WTC11 (cell line): Measurements from ENCODE around the gene GRAMD1C. TPM values are rescaled to one million over a fixed set of nuclear protein-coding genes. Genes with fewer than 3 reads are reported as not detected.

Experiments
- ATAC-seq: fragments of 200-7000 bp; cut with Tn5 transposase; 2 replicates; pipeline ENCODE4 v1.10.0; 2021; ENCODE audit warnings: mild to moderate bottlenecking, moderate library complexity
- CTCF ChIA-PET: fragments of 300-600 bp; sonication (Branson Sonifier 250); formaldehyde crosslinking; loops from one replicate; lab custom pipeline; 2021; ENCODE audit warnings: antibody characterized with exemption; lab: Charles Lee
- POLR2A ChIA-PET: fragments of 350-600 bp; sonication (Branson Sonifier 250); formaldehyde crosslinking; loops from one replicate; lab custom pipeline; 2021; ENCODE audit warnings: antibody characterized with exemption; lab: Charles Lee
- DNase-seq: peaks from one replicate; pipeline ENCODE4 v3.0.0; 2021; ENCODE audit warnings: low spot score
- H3K27ac Mint-ChIP-seq: 2 replicates; pipeline ENCODE4 v1.8.0; 2021; ENCODE audit warnings: mixed read lengths
- H3K27me3 Mint-ChIP-seq: 2 replicates; pipeline ENCODE4 v1.8.0; 2021; ENCODE audit warnings: low read depth, mild to moderate bottlenecking, moderate library complexity, mixed read lengths
- H3K36me3 Mint-ChIP-seq: 2 replicates; pipeline ENCODE4 v1.8.0; 2021; ENCODE audit warnings: mixed read lengths
- H3K4me1 Mint-ChIP-seq: 2 replicates; pipeline ENCODE4 v1.8.0; 2022; ENCODE audit warnings: mixed read lengths
- H3K4me3 Mint-ChIP-seq: 2 replicates; pipeline ENCODE4 v1.8.0; 2021; ENCODE audit warnings: mild to moderate bottlenecking, moderate library complexity, mixed read lengths
- H3K9me3 Mint-ChIP-seq: 2 replicates; pipeline ENCODE4 v1.8.0; 2021; ENCODE audit warnings: mixed read lengths
- CREB1 ChIP-seq: sonication (generic); formaldehyde crosslinking; IDR thresholded peaks from 2 replicates; pipeline ENCODE4 v1.8.0; 2023; ENCODE audit warnings: mild to moderate bottlenecking, missing genetic modification reagents
- EMX1 ChIP-seq: fragments of 250-450 bp; sonication (Bioruptor Pico); IDR thresholded peaks from 2 replicates; pipeline ENCODE4 v1.8.0; 2021; ENCODE audit warnings: mild to moderate bottlenecking
- HMGA2 ChIP-seq: fragments of 250-450 bp; sonication (Bioruptor Pico); IDR thresholded peaks from 2 replicates; pipeline ENCODE4 v1.4.0; 2021; ENCODE audit warnings: mild to moderate bottlenecking, moderate library complexity
- NFATC4 ChIP-seq: fragments of 250-450 bp; sonication (Bioruptor Pico); IDR thresholded peaks from 2 replicates; pipeline ENCODE4 v1.9.0; 2021; ENCODE audit warnings: mild to moderate bottlenecking
- NFE2L1 ChIP-seq: sonication (generic); formaldehyde crosslinking; IDR thresholded peaks from 2 replicates; pipeline ENCODE4 v1.8.1; 2023; ENCODE audit warnings: missing genetic modification reagents
- NR3C1 ChIP-seq: sonication (generic); formaldehyde crosslinking; conservative IDR thresholded peaks from 2 replicates; pipeline ENCODE4 v1.8.1; 2023; ENCODE audit warnings: low read depth, mild to moderate bottlenecking, missing genetic modification reagents
- OVOL2 ChIP-seq: fragments of 250-450 bp; sonication (Bioruptor Pico); IDR thresholded peaks from 2 replicates; pipeline ENCODE4 v1.9.0; 2021; ENCODE audit warnings: mild to moderate bottlenecking, borderline replicate concordance
- RELA ChIP-seq: sonication (generic); formaldehyde crosslinking; IDR thresholded peaks from 2 replicates; pipeline ENCODE4 v1.8.1; 2022; ENCODE audit warnings: missing genetic modification reagents, mild to moderate bottlenecking, borderline replicate concordance
- RORB ChIP-seq: fragments of 250-450 bp; sonication (Bioruptor Pico); IDR thresholded peaks from 2 replicates; pipeline ENCODE4 v1.9.0; 2021; ENCODE audit warnings: mild to moderate bottlenecking
- SMAD3 ChIP-seq: sonication (generic); formaldehyde crosslinking; IDR thresholded peaks from 2 replicates; pipeline ENCODE4 v1.8.0; 2022; ENCODE audit warnings: missing genetic modification reagents, mild to moderate bottlenecking, borderline replicate concordance
- TCF7 ChIP-seq: sonication (generic); formaldehyde crosslinking; IDR thresholded peaks from 2 replicates; pipeline ENCODE4 v1.8.0; 2022; ENCODE audit warnings: mild to moderate bottlenecking, low read depth, missing genetic modification reagents, moderate library complexity
- ZNF121 ChIP-seq: sonication (generic); formaldehyde crosslinking; IDR thresholded peaks from 2 replicates; pipeline ENCODE4 v1.8.0; 2023; ENCODE audit warnings: missing genetic modification reagents
- ZNF219 ChIP-seq: sonication (generic); formaldehyde crosslinking; IDR thresholded peaks from 2 replicates; pipeline ENCODE4 v1.8.0; 2023; ENCODE audit warnings: missing genetic modification reagents, mild to moderate bottlenecking, borderline replicate concordance
- ZNF317 ChIP-seq: sonication (generic); formaldehyde crosslinking; IDR thresholded peaks from 2 replicates; pipeline ENCODE4 v1.8.1; 2023; ENCODE audit warnings: low read depth, mild to moderate bottlenecking, moderate library complexity, missing genetic modification reagents, borderline replicate concordance
- ZNF416 ChIP-seq: fragments of 250-450 bp; sonication (Bioruptor Pico); IDR thresholded peaks from 2 replicates; pipeline ENCODE4 v1.9.0; 2021; ENCODE audit warnings: mild to moderate bottlenecking, inconsistent platforms
- ZNF671 ChIP-seq: fragments of 250-450 bp; sonication (Bioruptor Pico); IDR thresholded peaks from 2 replicates; pipeline ENCODE4 v1.8.0; 2021; ENCODE audit warnings: mild to moderate bottlenecking
- total RNA-seq: library from RNA; stranded (reverse); gene quantifications from 3 replicates; pipeline ENCODE4 v1.2.3, GENCODE V29; 2021
- TF ChIP-seq, protein P1 (sequence below): sonication (generic); formaldehyde crosslinking; IDR thresholded peaks from 2 replicates; pipeline ENCODE4 v1.8.0; 2023; ENCODE audit warnings: mild to moderate bottlenecking, missing genetic modification reagents
- TF ChIP-seq, protein P2 (sequence below): fragments of 250-450 bp; sonication (Bioruptor Pico); IDR thresholded peaks from 2 replicates; pipeline ENCODE4 v1.9.0; 2021; ENCODE audit warnings: mild to moderate bottlenecking
- TF ChIP-seq, protein P3 (sequence below): sonication (generic); formaldehyde crosslinking; IDR thresholded peaks from 2 replicates; pipeline ENCODE4 v1.8.1; 2022; ENCODE audit warnings: mild to moderate bottlenecking, moderate library complexity, missing genetic modification reagents
- TF ChIP-seq, protein P4 (sequence below): sonication (generic); formaldehyde crosslinking; IDR thresholded peaks from 2 replicates; pipeline ENCODE4 v1.8.0; 2022; ENCODE audit warnings: mild to moderate bottlenecking, missing genetic modification reagents
- TF ChIP-seq, protein P5 (sequence below): sonication (generic); formaldehyde crosslinking; IDR thresholded peaks from 2 replicates; pipeline ENCODE4 v1.8.1; 2022; ENCODE audit warnings: mild to moderate bottlenecking, missing genetic modification reagents, moderate library complexity, borderline replicate concordance
- TF ChIP-seq, protein P6 (sequence below): fragments of 250-450 bp; sonication (Bioruptor Pico); IDR thresholded peaks from 2 replicates; pipeline ENCODE4 v1.9.0; 2021; ENCODE audit warnings: moderate library complexity, mild to moderate bottlenecking, inconsistent platforms, borderline replicate concordance

The GRAMD1C gene
- total RNA-seq, 1 experiment from 2014 or later, result 2.8 TPM

DNA sequence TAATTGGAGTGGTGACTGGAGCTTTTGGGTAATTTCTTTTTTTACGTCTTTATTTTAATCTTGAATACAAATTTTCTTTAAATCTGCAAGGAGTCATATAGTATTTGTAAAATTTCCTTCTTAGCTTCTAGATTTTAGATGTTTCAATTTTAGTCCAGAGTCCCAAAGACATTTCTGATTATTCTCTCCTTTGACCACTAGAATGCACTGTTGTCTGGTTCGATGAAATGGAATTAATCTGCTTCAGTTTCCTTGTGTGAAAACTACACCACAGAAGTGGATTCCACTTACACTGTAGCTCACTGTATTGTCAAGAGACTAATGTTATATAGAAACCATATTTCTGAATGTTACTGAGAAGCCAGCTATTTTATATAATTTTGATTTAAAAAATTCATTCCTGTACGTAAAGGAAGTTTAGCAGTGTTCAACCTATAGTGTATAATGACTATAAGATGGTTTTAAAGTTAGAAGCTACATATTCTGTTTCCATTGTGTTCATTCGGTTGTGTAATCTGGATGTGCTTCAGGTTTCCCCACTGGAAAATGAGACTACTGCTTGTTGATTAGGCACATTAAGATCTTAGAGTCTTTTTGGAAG, 6.1 kb downstream of the GRAMD1C start:
- POLR2A ChIA-PET, result no interaction called here
- Mint-ChIP-seq H3K36me3 (no peaks in the 10 kb centered on the region), H3K9me3 (no peaks in the 10 kb centered on the region), H3K4me1 (peaks cover under 1% of the 10 kb centered on the region; the same call in 1 of the 2 replicates), H3K27ac (no peak overlapping the region), H3K4me3 (no peak overlapping the region), H3K27me3 (no peaks in the 10 kb centered on the region)
- DNase-seq, result no peak
- CTCF ChIA-PET, result interaction anchor here (0.7 to 4.2 kb wide), 12 partner anchors 11 to 174 kb away, joined by 3 to 39 read pairs (median 4); partner anchors contain the start of gene ATP6V1A
- ATAC-seq, result no peak; the same call in 1 of the 2 replicates
- TF ChIP-seq NFATC4 (CRISPR knock-in tag), result no peak
- TF ChIP-seq, protein P1, sequence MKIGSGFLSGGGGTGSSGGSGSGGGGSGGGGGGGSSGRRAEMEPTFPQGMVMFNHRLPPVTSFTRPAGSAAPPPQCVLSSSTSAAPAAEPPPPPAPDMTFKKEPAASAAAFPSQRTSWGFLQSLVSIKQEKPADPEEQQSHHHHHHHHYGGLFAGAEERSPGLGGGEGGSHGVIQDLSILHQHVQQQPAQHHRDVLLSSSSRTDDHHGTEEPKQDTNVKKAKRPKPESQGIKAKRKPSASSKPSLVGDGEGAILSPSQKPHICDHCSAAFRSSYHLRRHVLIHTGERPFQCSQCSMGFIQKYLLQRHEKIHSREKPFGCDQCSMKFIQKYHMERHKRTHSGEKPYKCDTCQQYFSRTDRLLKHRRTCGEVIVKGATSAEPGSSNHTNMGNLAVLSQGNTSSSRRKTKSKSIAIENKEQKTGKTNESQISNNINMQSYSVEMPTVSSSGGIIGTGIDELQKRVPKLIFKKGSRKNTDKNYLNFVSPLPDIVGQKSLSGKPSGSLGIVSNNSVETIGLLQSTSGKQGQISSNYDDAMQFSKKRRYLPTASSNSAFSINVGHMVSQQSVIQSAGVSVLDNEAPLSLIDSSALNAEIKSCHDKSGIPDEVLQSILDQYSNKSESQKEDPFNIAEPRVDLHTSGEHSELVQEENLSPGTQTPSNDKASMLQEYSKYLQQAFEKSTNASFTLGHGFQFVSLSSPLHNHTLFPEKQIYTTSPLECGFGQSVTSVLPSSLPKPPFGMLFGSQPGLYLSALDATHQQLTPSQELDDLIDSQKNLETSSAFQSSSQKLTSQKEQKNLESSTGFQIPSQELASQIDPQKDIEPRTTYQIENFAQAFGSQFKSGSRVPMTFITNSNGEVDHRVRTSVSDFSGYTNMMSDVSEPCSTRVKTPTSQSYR (CRISPR knock-in tag), result no peak
- TF ChIP-seq, protein P2, sequence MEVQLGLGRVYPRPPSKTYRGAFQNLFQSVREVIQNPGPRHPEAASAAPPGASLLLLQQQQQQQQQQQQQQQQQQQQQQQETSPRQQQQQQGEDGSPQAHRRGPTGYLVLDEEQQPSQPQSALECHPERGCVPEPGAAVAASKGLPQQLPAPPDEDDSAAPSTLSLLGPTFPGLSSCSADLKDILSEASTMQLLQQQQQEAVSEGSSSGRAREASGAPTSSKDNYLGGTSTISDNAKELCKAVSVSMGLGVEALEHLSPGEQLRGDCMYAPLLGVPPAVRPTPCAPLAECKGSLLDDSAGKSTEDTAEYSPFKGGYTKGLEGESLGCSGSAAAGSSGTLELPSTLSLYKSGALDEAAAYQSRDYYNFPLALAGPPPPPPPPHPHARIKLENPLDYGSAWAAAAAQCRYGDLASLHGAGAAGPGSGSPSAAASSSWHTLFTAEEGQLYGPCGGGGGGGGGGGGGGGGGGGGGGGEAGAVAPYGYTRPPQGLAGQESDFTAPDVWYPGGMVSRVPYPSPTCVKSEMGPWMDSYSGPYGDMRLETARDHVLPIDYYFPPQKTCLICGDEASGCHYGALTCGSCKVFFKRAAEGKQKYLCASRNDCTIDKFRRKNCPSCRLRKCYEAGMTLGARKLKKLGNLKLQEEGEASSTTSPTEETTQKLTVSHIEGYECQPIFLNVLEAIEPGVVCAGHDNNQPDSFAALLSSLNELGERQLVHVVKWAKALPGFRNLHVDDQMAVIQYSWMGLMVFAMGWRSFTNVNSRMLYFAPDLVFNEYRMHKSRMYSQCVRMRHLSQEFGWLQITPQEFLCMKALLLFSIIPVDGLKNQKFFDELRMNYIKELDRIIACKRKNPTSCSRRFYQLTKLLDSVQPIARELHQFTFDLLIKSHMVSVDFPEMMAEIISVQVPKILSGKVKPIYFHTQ, result no peak

DNA sequence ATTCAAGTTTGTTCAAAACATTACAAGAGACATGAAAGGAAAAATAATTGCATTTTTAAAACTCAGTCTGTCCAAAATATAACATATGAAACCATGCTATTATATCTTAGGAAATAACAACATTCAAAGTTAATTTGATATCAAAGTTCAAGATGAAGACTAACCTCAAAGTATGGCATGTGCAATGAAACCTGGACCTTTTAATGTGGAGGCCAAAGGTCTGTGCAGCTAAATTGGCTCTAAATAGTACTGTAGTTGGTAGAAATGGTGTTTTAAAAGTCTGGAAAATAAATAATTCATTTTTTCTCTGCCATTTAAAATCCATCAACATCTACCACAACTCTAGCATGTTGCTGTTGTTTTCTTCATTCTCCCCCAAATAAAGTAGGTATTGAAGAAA, 8.7 kb downstream of the GRAMD1C start:
- H3K9me3 Mint-ChIP-seq, result peaks cover 4% of the 10 kb centered on the region
- H3K27me3 Mint-ChIP-seq, result no peaks in the 10 kb centered on the region
- DNase-seq, result no peak
- no peaks in the 10 kb centered on the region for H3K4me1 Mint-ChIP-seq
- CTCF ChIA-PET, result interaction anchor here (4.2 kb wide), 1 partner anchor 66 kb away, joined by 39 read pairs; no protein-coding TSS in a partner anchor
- no peak for ATAC-seq
- no peak overlapping the region for H3K27ac Mint-ChIP-seq
- H3K36me3 Mint-ChIP-seq, result peaks cover 4% of the 10 kb centered on the region; the same call in 1 of the 2 replicates
- POLR2A ChIA-PET, result no interaction called here
- H3K4me3 Mint-ChIP-seq, result no peak overlapping the region
- TF ChIP-seq ZNF416 (CRISPR knock-in tag), result no peak
- no peak for TF ChIP-seq NR3C1
- TF ChIP-seq, protein P3, sequence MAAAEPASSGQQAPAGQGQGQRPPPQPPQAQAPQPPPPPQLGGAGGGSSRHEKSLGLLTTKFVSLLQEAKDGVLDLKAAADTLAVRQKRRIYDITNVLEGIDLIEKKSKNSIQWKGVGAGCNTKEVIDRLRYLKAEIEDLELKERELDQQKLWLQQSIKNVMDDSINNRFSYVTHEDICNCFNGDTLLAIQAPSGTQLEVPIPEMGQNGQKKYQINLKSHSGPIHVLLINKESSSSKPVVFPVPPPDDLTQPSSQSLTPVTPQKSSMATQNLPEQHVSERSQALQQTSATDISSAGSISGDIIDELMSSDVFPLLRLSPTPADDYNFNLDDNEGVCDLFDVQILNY (CRISPR knock-in tag), result no peak
- TF ChIP-seq, protein P4, sequence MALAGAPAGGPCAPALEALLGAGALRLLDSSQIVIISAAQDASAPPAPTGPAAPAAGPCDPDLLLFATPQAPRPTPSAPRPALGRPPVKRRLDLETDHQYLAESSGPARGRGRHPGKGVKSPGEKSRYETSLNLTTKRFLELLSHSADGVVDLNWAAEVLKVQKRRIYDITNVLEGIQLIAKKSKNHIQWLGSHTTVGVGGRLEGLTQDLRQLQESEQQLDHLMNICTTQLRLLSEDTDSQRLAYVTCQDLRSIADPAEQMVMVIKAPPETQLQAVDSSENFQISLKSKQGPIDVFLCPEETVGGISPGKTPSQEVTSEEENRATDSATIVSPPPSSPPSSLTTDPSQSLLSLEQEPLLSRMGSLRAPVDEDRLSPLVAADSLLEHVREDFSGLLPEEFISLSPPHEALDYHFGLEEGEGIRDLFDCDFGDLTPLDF (CRISPR knock-in tag), result no peak
- TF ChIP-seq TCF7 (CRISPR knock-in tag), result no peak
- TF ChIP-seq, protein P5, sequence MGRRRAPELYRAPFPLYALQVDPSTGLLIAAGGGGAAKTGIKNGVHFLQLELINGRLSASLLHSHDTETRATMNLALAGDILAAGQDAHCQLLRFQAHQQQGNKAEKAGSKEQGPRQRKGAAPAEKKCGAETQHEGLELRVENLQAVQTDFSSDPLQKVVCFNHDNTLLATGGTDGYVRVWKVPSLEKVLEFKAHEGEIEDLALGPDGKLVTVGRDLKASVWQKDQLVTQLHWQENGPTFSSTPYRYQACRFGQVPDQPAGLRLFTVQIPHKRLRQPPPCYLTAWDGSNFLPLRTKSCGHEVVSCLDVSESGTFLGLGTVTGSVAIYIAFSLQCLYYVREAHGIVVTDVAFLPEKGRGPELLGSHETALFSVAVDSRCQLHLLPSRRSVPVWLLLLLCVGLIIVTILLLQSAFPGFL (CRISPR knock-in tag), result no peak
- no peak for TF ChIP-seq RORB
- no peak for TF ChIP-seq ZNF121 (CRISPR knock-in tag)
- TF ChIP-seq RELA (CRISPR knock-in tag), result no peak
- TF ChIP-seq SMAD3, result no peak
- TF ChIP-seq HMGA2 (CRISPR knock-in tag), result no peak
- TF ChIP-seq, protein P6, sequence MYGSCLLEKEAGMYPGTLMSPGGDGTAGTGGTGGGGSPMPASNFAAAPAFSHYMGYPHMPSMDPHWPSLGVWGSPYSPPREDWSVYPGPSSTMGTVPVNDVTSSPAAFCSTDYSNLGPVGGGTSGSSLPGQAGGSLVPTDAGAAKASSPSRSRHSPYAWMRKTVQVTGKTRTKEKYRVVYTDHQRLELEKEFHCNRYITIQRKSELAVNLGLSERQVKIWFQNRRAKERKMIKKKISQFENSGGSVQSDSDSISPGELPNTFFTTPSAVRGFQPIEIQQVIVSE (CRISPR knock-in tag), result no peak
- no peak for TF ChIP-seq EMX1
- no peak for TF ChIP-seq CREB1 (CRISPR knock-in tag)
- no peak for TF ChIP-seq ZNF219 (CRISPR knock-in tag)
- no peak for TF ChIP-seq OVOL2 (CRISPR knock-in tag)
- TF ChIP-seq ZNF671 (CRISPR knock-in tag), result no peak
- no peak for TF ChIP-seq NFE2L1 (CRISPR knock-in tag)
- TF ChIP-seq ZNF317 (CRISPR knock-in tag), result no peak
